Measurements from ENCODE around the gene BLOC1S4.

Gene BLOC1S4

DNA sequence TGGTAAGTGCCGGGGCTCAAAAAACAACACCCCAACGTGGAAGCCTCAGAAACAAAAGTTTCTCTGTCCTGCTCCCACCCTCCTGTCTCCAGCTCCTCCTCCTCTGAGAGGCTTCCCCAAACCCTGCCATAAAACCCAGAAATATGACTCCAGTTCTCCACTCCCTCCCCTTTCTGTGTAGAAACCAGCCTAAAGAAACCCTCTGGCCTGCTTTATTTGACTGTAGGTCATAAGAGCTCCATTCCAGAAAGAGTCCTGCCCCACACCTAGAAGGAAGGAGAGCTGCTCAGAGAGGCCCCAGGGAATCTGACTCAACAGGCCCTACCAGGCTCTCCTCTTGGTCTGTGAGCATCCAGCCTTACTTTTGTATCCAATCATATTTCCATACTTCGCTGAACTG is 23.2 kb upstream of the BLOC1S4 start:
- Histone ChIP-seq H3K9me3 (ENCODE audit: control insufficient read depth, insufficient read depth, low read length) (no peaks in the 10 kb centered on the region), H3K27ac (ENCODE audit: low read length) (no peak overlapping the region), H3K36me3 (ENCODE audit: control insufficient read depth, insufficient read depth, low read length) (no peaks in the 10 kb centered on the region), H3K27me3 (ENCODE audit: control insufficient read depth, insufficient read depth, low read length) (no peaks in the 10 kb centered on the region; the same call in 1 of the 2 replicates), H3K4me1 (ENCODE audit: control insufficient read depth, insufficient read depth, low read length) (peaks cover 13% of the 10 kb centered on the region), H3K4me3 (ENCODE audit: low read length) (no peak overlapping the region)
- DNase-seq (ENCODE audit: low read depth, low spot score) = no peak
- WGBS (ENCODE audit: insufficient coverage, insufficient read length) = no CpG with 5 or more reads among the region's 3 CpGs

DNA sequence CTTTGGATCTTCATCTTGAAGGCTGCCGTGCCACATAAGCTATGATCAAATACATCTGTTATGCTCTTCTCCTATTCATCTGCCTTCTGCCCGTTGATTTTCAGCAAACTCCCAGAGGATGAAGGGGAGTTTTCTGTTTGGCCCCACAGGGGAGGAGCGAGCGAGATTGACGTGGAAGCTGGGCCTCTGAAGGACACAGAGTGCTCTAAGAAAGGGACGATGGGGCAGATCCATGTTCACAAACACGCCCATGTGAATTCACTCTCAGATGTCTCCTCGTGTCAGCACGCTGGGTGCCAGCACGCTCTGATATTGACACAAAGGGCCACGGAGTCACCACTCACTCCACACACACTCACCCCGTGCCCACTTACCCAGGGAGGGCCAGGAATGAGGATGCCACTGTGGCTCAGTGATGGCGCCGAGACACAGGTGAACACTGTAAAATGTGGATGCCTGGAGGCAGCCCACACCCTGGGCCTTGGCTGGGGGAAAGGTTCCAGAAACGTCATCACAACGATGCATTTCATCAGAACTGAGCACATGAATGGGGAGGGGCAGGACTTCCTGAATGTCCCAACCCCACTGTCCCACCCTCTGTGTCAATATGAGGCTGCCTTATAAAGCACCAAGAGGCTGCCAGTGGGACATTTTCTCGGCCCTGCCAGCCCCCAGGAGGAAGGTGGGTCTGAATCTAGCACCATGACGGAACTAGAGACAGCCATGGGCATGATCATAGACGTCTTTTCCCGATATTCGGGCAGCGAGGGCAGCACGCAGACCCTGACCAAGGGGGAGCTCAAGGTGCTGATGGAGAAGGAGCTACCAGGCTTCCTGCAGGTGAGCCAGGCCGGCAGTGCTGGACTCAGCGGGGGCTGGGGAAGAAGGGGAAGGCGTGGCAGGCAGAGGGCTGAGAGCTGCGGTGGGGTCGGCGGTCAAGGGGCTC is 22.5 kb upstream of the BLOC1S4 start, which contains the start of gene S100P:
Gene S100P (plus strand): TSS at position 648 of the 946 bp plus-strand sequence. CDS start 55 bp downstream, at position 703.
- WGBS (ENCODE audit: insufficient coverage, insufficient read length) = no CpG with 5 or more reads among the region's 29 CpGs

DNA sequence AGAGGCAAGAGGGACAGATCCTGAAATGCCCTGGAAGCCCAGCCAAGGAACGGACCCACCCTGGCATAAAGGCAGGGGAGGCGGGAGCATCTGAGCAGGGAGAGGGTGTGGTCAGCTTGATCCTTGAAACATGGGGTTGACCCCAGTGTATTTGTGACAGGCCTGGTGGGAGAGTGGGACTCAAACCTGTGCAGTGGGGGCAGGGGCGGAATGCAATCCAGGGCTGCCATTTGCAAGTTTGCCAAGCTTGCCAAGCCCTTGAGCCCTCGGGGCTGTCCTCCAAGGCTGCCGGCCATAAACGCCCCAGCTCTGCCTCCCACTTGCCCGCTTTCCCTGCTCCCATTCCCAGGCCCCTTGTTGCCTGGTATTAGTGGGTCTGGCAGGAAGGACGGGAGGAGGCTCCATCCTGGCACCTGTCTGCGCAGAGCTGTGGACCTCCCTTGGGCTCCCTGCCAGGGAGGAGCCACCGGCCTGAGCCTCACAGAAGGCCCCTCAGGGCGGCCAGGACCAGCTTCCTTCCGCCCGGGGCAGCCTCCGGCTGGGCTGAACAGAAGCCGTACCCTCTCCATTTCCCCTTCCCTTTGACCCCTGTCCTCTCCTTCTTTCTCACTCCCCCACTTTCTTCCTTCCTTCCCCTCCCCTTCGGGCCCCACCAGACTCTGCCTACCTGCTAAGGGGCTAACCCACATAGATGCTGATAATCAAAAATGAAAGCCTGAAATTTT is 21.6 kb upstream of the BLOC1S4 start:
- no peak for DNase-seq (ENCODE audit: low read depth, low spot score)
- Histone ChIP-seq H3K9me3 (ENCODE audit: control insufficient read depth, insufficient read depth, low read length) (no peaks in the 10 kb centered on the region), H3K27ac (ENCODE audit: low read length) (no peak overlapping the region), H3K4me3 (ENCODE audit: low read length) (no peak overlapping the region), H3K36me3 (ENCODE audit: control insufficient read depth, insufficient read depth, low read length) (no peaks in the 10 kb centered on the region), H3K27me3 (ENCODE audit: control insufficient read depth, insufficient read depth, low read length) (no peaks in the 10 kb centered on the region; the same call in 1 of the 2 replicates), H3K4me1 (ENCODE audit: control insufficient read depth, insufficient read depth, low read length) (peaks cover 10% of the 10 kb centered on the region)
- WGBS (ENCODE audit: insufficient coverage, insufficient read length) = no CpG with 5 or more reads among the region's 16 CpGs

More for the DNA sequence above, 22.5 kb upstream of the BLOC1S4 start, which contains the start of gene S100P:
- Histone ChIP-seq H3K36me3 (ENCODE audit: control insufficient read depth, insufficient read depth, low read length) (no peaks in the 10 kb centered on the region), H3K27ac (ENCODE audit: low read length) (no peak within 1 kb of the TSS), H3K9me3 (ENCODE audit: control insufficient read depth, insufficient read depth, low read length) (no peaks in the 10 kb centered on the region), H3K4me1 (ENCODE audit: control insufficient read depth, insufficient read depth, low read length) (peaks cover 13% of the 10 kb centered on the region), H3K4me3 (ENCODE audit: low read length) (no peak within 1 kb of the TSS), H3K27me3 (ENCODE audit: control insufficient read depth, insufficient read depth, low read length) (no peaks in the 10 kb centered on the region; the same call in 1 of the 2 replicates)
- no peak for DNase-seq (ENCODE audit: low read depth, low spot score)

DNA sequence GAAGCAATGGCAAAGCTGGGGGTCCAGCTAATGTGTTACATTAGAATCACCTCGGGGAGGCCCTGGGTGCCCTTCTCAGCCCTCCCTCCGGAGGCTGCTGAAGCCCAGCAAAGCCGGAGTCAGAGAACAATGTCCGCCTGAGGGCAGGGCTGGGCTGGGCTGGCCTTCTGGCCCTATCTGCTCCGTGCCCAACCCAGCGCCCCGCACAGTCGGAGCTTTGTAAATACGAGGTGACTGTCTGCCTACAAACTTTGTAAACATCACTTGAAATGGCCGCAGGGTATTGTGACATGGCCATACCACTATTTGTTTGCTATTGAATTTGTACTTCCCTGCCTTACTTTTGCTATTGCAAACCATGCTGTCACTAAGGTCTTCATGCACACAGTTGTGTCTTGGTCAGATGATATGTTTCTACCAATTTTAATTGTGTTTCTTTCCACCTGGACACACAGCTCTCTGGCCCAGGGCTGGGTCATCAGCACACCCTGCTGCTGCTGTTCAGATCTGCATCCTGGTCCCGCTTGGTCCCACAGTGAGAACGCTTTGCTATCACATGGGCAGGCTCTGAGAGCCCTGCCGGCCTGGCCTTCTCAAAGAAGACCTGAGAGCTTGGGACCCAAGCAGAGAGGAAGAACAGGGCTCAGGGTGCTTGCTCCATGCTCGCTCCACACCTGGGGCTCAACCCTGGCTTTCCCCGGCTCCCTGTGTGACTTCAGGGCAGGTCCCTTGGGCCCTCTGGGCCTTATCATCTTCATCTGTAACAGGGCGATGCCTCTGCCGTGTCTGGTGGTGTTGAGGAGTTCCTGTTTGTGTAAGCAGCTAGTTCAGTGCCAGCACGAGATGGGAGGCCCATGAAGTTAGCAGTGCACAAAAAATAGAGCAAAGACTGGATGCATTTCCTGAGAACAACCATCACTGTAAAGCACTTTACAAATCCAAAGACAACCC is 20.0 kb upstream of the BLOC1S4 start:
- DNase-seq (ENCODE audit: low read depth, low spot score) = no peak
- WGBS (ENCODE audit: insufficient coverage, insufficient read length) = no CpG with 5 or more reads among the region's 18 CpGs
- Histone ChIP-seq H3K4me3 (ENCODE audit: low read length) (no peak overlapping the region), H3K27me3 (ENCODE audit: control insufficient read depth, insufficient read depth, low read length) (no peaks in the 10 kb centered on the region; the same call in 1 of the 2 replicates), H3K9me3 (ENCODE audit: control insufficient read depth, insufficient read depth, low read length) (no peaks in the 10 kb centered on the region), H3K27ac (ENCODE audit: low read length) (no peak overlapping the region), H3K4me1 (ENCODE audit: control insufficient read depth, insufficient read depth, low read length) (peaks cover 2% of the 10 kb centered on the region), H3K36me3 (ENCODE audit: control insufficient read depth, insufficient read depth, low read length) (no peaks in the 10 kb centered on the region)

DNA sequence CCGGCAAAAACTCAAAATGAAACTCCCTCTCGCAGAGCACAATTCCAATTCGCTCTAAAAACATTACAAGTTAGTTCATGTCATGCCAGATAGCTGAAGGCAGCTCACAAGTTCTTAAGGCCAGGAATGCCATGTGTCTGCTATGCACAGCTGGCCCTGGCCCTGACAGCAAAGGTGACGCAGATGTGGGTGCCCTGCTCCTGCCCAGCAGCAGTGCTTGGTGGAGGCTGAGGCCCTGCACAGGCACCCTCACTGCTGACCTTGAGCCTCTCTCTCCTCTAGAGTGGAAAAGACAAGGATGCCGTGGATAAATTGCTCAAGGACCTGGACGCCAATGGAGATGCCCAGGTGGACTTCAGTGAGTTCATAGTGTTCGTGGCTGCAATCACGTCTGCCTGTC is 19.4 kb upstream of the BLOC1S4 start:
- no peak for DNase-seq (ENCODE audit: low read depth, low spot score)
- H3K4me1 ChIP-seq (ENCODE audit: control insufficient read depth, insufficient read depth, low read length) = peaks cover 2% of the 10 kb centered on the region
- H3K27ac ChIP-seq (ENCODE audit: low read length) = no peak overlapping the region
- no peaks in the 10 kb centered on the region; the same call in 1 of the 2 replicates for H3K27me3 ChIP-seq (ENCODE audit: control insufficient read depth, insufficient read depth, low read length)
- no peaks in the 10 kb centered on the region for H3K36me3 ChIP-seq (ENCODE audit: control insufficient read depth, insufficient read depth, low read length)
- no peak overlapping the region for H3K4me3 ChIP-seq (ENCODE audit: low read length)
- no peaks in the 10 kb centered on the region for H3K9me3 ChIP-seq (ENCODE audit: control insufficient read depth, insufficient read depth, low read length)
- no CpG with 5 or more reads among the region's 8 CpGs for WGBS (ENCODE audit: insufficient coverage, insufficient read length)

DNA sequence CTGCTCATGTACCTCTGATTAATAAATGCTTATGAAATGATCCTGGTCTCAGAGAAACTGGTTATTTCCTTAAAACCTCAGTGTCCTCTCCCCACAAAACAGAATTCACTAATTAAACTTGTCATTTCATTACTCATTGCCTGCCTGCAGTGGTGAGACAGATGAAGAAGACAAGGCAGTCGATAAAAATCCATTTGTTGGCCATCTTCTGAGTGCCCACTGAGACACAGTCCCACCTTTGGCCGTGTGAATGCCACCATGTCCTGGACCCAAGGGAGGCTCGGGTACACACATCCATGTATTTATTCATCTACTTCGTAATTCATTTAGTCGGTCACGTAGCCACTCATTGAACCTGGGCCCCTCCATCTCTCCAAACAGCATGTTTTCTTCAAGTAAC is 18.8 kb upstream of the BLOC1S4 start:
- no peak overlapping the region for H3K27ac ChIP-seq (ENCODE audit: low read length)
- peaks cover 2% of the 10 kb centered on the region for H3K4me1 ChIP-seq (ENCODE audit: control insufficient read depth, insufficient read depth, low read length)
- H3K36me3 ChIP-seq (ENCODE audit: control insufficient read depth, insufficient read depth, low read length) = no peaks in the 10 kb centered on the region
- no peak for DNase-seq (ENCODE audit: low read depth, low spot score)
- WGBS (ENCODE audit: insufficient coverage, insufficient read length) = no CpG with 5 or more reads among the region's 6 CpGs
- H3K9me3 ChIP-seq (ENCODE audit: control insufficient read depth, insufficient read depth, low read length) = no peaks in the 10 kb centered on the region
- no peak overlapping the region for H3K4me3 ChIP-seq (ENCODE audit: low read length)
- no peaks in the 10 kb centered on the region; the same call in 1 of the 2 replicates for H3K27me3 ChIP-seq (ENCODE audit: control insufficient read depth, insufficient read depth, low read length)

DNA sequence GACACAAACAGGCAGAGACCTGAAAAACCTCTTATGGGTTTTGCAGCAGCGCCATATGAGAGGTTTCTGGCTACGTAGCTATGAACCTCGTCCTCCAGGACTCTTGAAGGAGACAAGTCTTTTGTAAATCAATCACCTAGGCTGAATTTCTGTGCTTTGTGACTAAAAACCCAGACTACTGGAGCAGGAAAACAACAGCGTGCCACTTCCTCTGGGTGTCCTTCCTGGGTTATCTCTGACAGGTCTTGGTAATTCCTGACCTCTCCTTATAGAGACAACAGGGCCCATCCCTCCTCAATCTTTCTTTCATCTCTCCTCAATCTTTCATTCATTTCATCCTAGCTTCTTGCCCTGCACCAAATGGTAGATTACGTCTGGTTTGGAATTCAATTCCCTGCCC is 16.6 kb upstream of the BLOC1S4 start:
- Histone ChIP-seq H3K4me3 (ENCODE audit: low read length) (no peak overlapping the region), H3K9me3 (ENCODE audit: control insufficient read depth, insufficient read depth, low read length) (no peaks in the 10 kb centered on the region), H3K27me3 (ENCODE audit: control insufficient read depth, insufficient read depth, low read length) (no peaks in the 10 kb centered on the region), H3K27ac (ENCODE audit: low read length) (no peak overlapping the region), H3K4me1 (ENCODE audit: control insufficient read depth, insufficient read depth, low read length) (no peaks in the 10 kb centered on the region), H3K36me3 (ENCODE audit: control insufficient read depth, insufficient read depth, low read length) (peaks cover 3% of the 10 kb centered on the region; the same call in 1 of the 2 replicates)
- no CpG with 5 or more reads among the region's 5 CpGs for WGBS (ENCODE audit: insufficient coverage, insufficient read length)
- no peak for DNase-seq (ENCODE audit: low read depth, low spot score)

DNA sequence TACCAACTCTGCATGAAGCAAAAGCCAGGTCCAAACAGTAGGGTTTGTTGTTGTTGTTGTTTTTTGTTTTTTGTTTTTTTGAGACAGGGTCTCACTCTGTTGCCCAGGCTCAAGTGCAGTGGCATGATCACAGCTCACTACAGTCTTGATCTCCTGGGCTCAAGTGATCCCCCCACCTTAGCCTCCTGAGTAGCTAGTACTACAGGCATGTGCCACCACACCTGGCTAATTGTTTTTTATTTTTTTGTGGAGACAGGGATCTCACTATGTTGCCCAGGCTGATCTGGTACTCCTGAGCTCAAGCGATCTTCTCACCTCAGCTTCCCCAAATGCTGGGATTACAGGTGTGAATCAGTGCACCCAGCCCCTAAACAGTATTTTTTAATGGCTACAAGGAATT is 16.1 kb upstream of the BLOC1S4 start:
- WGBS (ENCODE audit: insufficient coverage, insufficient read length) = no CpG with 5 or more reads among the region's 1 CpG
- H3K27ac ChIP-seq (ENCODE audit: low read length) = no peak overlapping the region
- DNase-seq (ENCODE audit: low read depth, low spot score) = no peak
- no peak overlapping the region for H3K4me3 ChIP-seq (ENCODE audit: low read length)
- H3K27me3 ChIP-seq (ENCODE audit: control insufficient read depth, insufficient read depth, low read length) = no peaks in the 10 kb centered on the region
- H3K36me3 ChIP-seq (ENCODE audit: control insufficient read depth, insufficient read depth, low read length) = peaks cover 3% of the 10 kb centered on the region; the same call in 1 of the 2 replicates
- H3K4me1 ChIP-seq (ENCODE audit: control insufficient read depth, insufficient read depth, low read length) = no peaks in the 10 kb centered on the region
- H3K9me3 ChIP-seq (ENCODE audit: control insufficient read depth, insufficient read depth, low read length) = no peaks in the 10 kb centered on the region

DNA sequence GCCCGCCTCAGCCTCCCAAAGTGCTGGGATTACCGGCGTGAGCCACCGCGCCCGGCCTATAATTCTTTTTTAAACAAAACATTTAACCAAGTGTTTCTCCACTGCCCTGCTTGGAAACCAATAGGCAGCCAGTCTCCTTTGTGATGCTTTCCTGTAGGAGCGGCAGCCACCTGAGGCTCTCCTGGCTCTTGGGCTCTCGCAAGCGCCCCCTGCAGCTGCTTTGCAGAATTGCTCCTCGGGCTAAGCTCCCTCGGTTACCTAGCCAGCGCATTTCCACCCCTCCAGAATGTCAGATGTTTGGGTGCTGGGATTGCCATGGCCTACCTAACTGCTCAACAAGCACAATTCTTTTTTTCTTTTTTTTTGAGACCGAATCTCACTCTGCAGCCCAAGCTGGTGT is 14.6 kb upstream of the BLOC1S4 start:
- no CpG with 5 or more reads among the region's 13 CpGs for WGBS (ENCODE audit: insufficient coverage, insufficient read length)
- no peaks in the 10 kb centered on the region for H3K4me1 ChIP-seq (ENCODE audit: control insufficient read depth, insufficient read depth, low read length)
- no peak overlapping the region for H3K27ac ChIP-seq (ENCODE audit: low read length)
- DNase-seq (ENCODE audit: low read depth, low spot score) = peak; percentile 85
- no peaks in the 10 kb centered on the region for H3K27me3 ChIP-seq (ENCODE audit: control insufficient read depth, insufficient read depth, low read length)
- no peak overlapping the region for H3K4me3 ChIP-seq (ENCODE audit: low read length)
- peaks cover 3% of the 10 kb centered on the region; the same call in 1 of the 2 replicates for H3K36me3 ChIP-seq (ENCODE audit: control insufficient read depth, insufficient read depth, low read length)
- no peaks in the 10 kb centered on the region for H3K9me3 ChIP-seq (ENCODE audit: control insufficient read depth, insufficient read depth, low read length)
